Caki2 (cell line): ENCODE data around the gene DHRS9. TPM values are rescaled to one million over a fixed set of nuclear protein-coding genes. Genes with fewer than 3 reads are reported as not detected.
A peak's percentile ranks its signal among the peaks of the same experiment; 100 is the strongest.
"Not testable (repeated sequence)": the region's sequence is repeated elsewhere in the genome, so short reads cannot be mapped to it uniquely, and the experiment has no call there.

Source experiments
- DNase-seq: peaks from one replicate; pipeline ENCODE4 v3.0.0-alpha.2; 2015; ENCODE audit warnings: low read depth
- in situ Hi-C: cut with HindIII; loops from 2 replicates; pipeline ENCODE4 v1.10.0; 2016; ENCODE audit warnings: low sequenced_read_pairs, low pct_unique_long_range_greater_than_20kb, mixed read lengths
- total RNA-seq: library from RNA; depleted of rRNA; stranded (reverse); fragments of >200 nt; shearing (Covaris generic); gene quantifications from 2 replicates; pipeline ENCODE4 v1.2.3, GENCODE V29; 2014; ENCODE audit warnings: low replicate concordance

DHRS9 gene
- total RNA-seq, 1 experiment from 2014 or later, result 0.88 TPM

- no peak for DNase-seq
- in situ Hi-C loops, result no loop called here
Observed at GRCh38 chr2:169110916-169111315, 41.6 kb downstream of the DHRS9 start.

- in situ Hi-C loops, result no loop called here
Observed at GRCh38 chr2:169112841-169113240, 43.5 kb downstream of the DHRS9 start.

GRCh38 chr2:169114056-169114455 lies 44.7 kb downstream of the DHRS9 start:
- DNase-seq, result no peak
- in situ Hi-C loops, result no loop called here

More at GRCh38 chr2:169112841-169113240, 43.5 kb downstream of the DHRS9 start:
- DNase-seq, result no peak

- no peak for DNase-seq
- in situ Hi-C loops, result no loop called here
Observed at GRCh38 chr2:169116327-169116726, 47.0 kb downstream of the DHRS9 start.

GRCh38 chr2:169116993-169117392 lies 47.6 kb downstream of the DHRS9 start:
- DNase-seq, result no peak
- in situ Hi-C loops, result no loop called here

- DNase-seq, result no peak
- in situ Hi-C loops, result no loop called here
Observed at GRCh38 chr2:169118060-169118459, 48.7 kb downstream of the DHRS9 start.

- in situ Hi-C loops, result no loop called here
- no peak for DNase-seq
Observed at GRCh38 chr2:169119123-169119760, 49.9 kb downstream of the DHRS9 start.

- in situ Hi-C loops, result no loop called here
- no peak for DNase-seq
Observed at GRCh38 chr2:169119851-169120250, 50.5 kb downstream of the DHRS9 start.

GRCh38 chr2:169129703-169130243 lies 60.4 kb downstream of the DHRS9 start:
- DNase-seq, result no peak
- in situ Hi-C loops, result no loop called here

- in situ Hi-C loops, result no loop called here
- peak; percentile 80 for DNase-seq
Observed at GRCh38 chr2:169131587-169132512, 62.5 kb downstream of the DHRS9 start.

- in situ Hi-C loops, DNase-seq: not testable (repeated sequence)
Observed at GRCh38 chr2:169134272-169134671, 64.9 kb downstream of the DHRS9 start.

GRCh38 chr2:169136428-169136827 lies 67.1 kb downstream of the DHRS9 start:
- in situ Hi-C loops, DNase-seq: not testable (repeated sequence)

GRCh38 chr2:169136885-169137534 lies 67.6 kb downstream of the DHRS9 start:
- in situ Hi-C loops, result no loop called here
- DNase-seq, result no peak

- DNase-seq, result no peak
- in situ Hi-C loops, result no loop called here
Observed at GRCh38 chr2:169137924-169138323, 68.6 kb downstream of the DHRS9 start.

GRCh38 chr2:169139145-169139544 lies 69.8 kb downstream of the DHRS9 start:
- in situ Hi-C loops, result no loop called here
- DNase-seq, result no peak

GRCh38 chr2:169139993-169140767 lies 70.8 kb downstream of the DHRS9 start:
- in situ Hi-C loops, result no loop called here
- DNase-seq, result no peak

- peak; percentile 43 for DNase-seq
- in situ Hi-C loops, result no loop called here
Observed at GRCh38 chr2:169141713-169142352, 72.5 kb downstream of the DHRS9 start.

GRCh38 chr2:169143998-169144397 lies 74.6 kb downstream of the DHRS9 start:
- no peak for DNase-seq
- in situ Hi-C loops, result no loop called here
